NCI-H146 treated with DMSO at 0.1 percent for 48 hours (cell line): ENCODE results near the gene FOXL1.
"Not testable (repeated sequence)": the region's sequence is repeated elsewhere in the genome, so short reads cannot be mapped to it uniquely, and the experiment has no call there.

ENCODE experiments used
- DNase-seq: peaks from one replicate; lab custom pipeline; 2025; ENCODE audit not compliant: unreplicated experiment; lab: John Stamatoyannopoulos, UW

Gene FOXL1

GRCh38 chr16:86580791-86581170 is 2.4 kb downstream of the FOXL1 start:
- DNase-seq: no peak

GRCh38 chr16:86581458-86581857 is 3.1 kb downstream of the FOXL1 start:
- DNase-seq: no peak

- DNase-seq: no peak
These were observed 5.8 kb downstream of the FOXL1 start for GRCh38 chr16:86584071-86584685.

GRCh38 chr16:86584726-86585721 is 6.7 kb downstream of the FOXL1 start:
- DNase-seq: no peak

- no peak for DNase-seq
These were observed 7.7 kb downstream of the FOXL1 start for GRCh38 chr16:86585821-86586611.

GRCh38 chr16:86587487-86587886 is 9.1 kb downstream of the FOXL1 start:
- no peak for DNase-seq

GRCh38 chr16:86587955-86588354 is 9.6 kb downstream of the FOXL1 start:
- not testable (repeated sequence) for DNase-seq

- no peak for DNase-seq
These were observed 12.3 kb downstream of the FOXL1 start for GRCh38 chr16:86590501-86591144.

- DNase-seq: no peak
These were observed 12.9 kb downstream of the FOXL1 start for GRCh38 chr16:86591270-86591669.

- no peak for DNase-seq
These were observed 15.7 kb downstream of the FOXL1 start for GRCh38 chr16:86593913-86594620.

GRCh38 chr16:86594721-86595120 is 16.4 kb downstream of the FOXL1 start:
- DNase-seq: no peak

- DNase-seq: no peak
These were observed 17.7 kb downstream of the FOXL1 start for GRCh38 chr16:86595983-86596605.

- DNase-seq: no peak
These were observed 19.0 kb downstream of the FOXL1 start for GRCh38 chr16:86597126-86597879.

- no peak for DNase-seq
These were observed 19.7 kb downstream of the FOXL1 start for GRCh38 chr16:86597880-86598606.

- no peak for DNase-seq
These were observed 20.5 kb downstream of the FOXL1 start for GRCh38 chr16:86598607-86599565.

- DNase-seq: no peak
These were observed 23.0 kb downstream of the FOXL1 start for GRCh38 chr16:86601356-86601755.

GRCh38 chr16:86602521-86602920 is 24.2 kb downstream of the FOXL1 start:
- DNase-seq: no peak
